OCI-LY1 (cell line): ENCODE measurements around the gene PIGW.

Experiments
- H2AFZ ChIP-seq: fragments of 200-600 bp; sonication (generic), shearing (Covaris generic); 2 replicates; pipeline ENCODE4 v1.6.0; 2014; ENCODE audit warnings: antibody characterized with exemption, mild to moderate bottlenecking, low read length
- H3F3A ChIP-seq: fragments of 200-600 bp; sonication (generic), shearing (Covaris generic); 2 replicates; pipeline ENCODE4 v1.6.0; 2014; ENCODE audit warnings: mild to moderate bottlenecking, antibody characterized with exemption, low read length, moderate library complexity; ENCODE audit not compliant: insufficient read depth
- H3K27ac ChIP-seq: fragments of 200-600 bp; sonication (generic); 2 replicates; pipeline ENCODE4 v1.5.1; 2014; ENCODE audit warnings: low read length, mixed run types, mild to moderate bottlenecking, low read depth; ENCODE audit not compliant: poor library complexity, severe bottlenecking
- H3K27me3 ChIP-seq: fragments of 200-600 bp; sonication (generic); 2 replicates; pipeline ENCODE4 v1.6.0; 2014; ENCODE audit warnings: antibody characterized with exemption, mild to moderate bottlenecking, low read length, moderate library complexity; ENCODE audit not compliant: insufficient read depth
- H3K36me3 ChIP-seq: fragments of 200-600 bp; sonication (generic); 2 replicates; pipeline ENCODE4 v1.6.1; 2014; ENCODE audit warnings: mild to moderate bottlenecking, antibody characterized with exemption, low read length, moderate library complexity, mixed read lengths; ENCODE audit not compliant: insufficient read depth
- H3K4me1 ChIP-seq: fragments of 200-600 bp; sonication (generic); 2 replicates; pipeline ENCODE4 v1.5.1; 2014; ENCODE audit warnings: mild to moderate bottlenecking, low read length, moderate library complexity; ENCODE audit not compliant: insufficient read depth, severe bottlenecking
- H3K4me2 ChIP-seq: fragments of 200-600 bp; sonication (generic), shearing (Covaris generic); 2 replicates; pipeline ENCODE4 v1.6.1; 2014; ENCODE audit warnings: low read length
- H3K4me3 ChIP-seq: fragments of 200-600 bp; sonication (generic); 2 replicates; pipeline ENCODE4 v1.5.1; 2014; ENCODE audit warnings: low read length, low read depth, mild to moderate bottlenecking, mixed read lengths; ENCODE audit not compliant: poor library complexity, severe bottlenecking
- H3K79me2 ChIP-seq: fragments of 200-600 bp; shearing (Covaris generic); 2 replicates; pipeline ENCODE4 v1.6.1; 2016; ENCODE audit warnings: mixed run types, low read length, mixed read lengths; ENCODE audit not compliant: insufficient read depth
- H3K9ac ChIP-seq: fragments of 200-600 bp; sonication (generic), shearing (Covaris generic); 2 replicates; pipeline ENCODE4 v1.6.1; 2014; ENCODE audit warnings: mild to moderate bottlenecking, low read length, mixed read lengths
- H3K9me2 ChIP-seq: fragments of 200-600 bp; sonication (generic), shearing (Covaris generic); 2 replicates; pipeline ENCODE4 v1.6.1; 2014; ENCODE audit warnings: low read depth, mild to moderate bottlenecking, low read length, mixed read lengths
- H3K9me3 ChIP-seq: fragments of 200-600 bp; shearing (Covaris generic); 2 replicates; pipeline ENCODE4 v1.6.1; 2014; ENCODE audit warnings: low read length, mixed read lengths
- H4K20me1 ChIP-seq: fragments of 200-600 bp; sonication (generic), shearing (Covaris generic); 2 replicates; pipeline ENCODE4 v1.6.0; 2016; ENCODE audit warnings: mild to moderate bottlenecking, low read length; ENCODE audit not compliant: insufficient read depth
- CTCF ChIP-seq: fragments of 200-600 bp; sonication (generic), shearing (Covaris generic); IDR thresholded peaks from 2 replicates; pipeline ENCODE4 v1.5.1; 2017; ENCODE audit warnings: mild to moderate bottlenecking, antibody characterized with exemption, low read length, moderate library complexity, mixed read lengths
- EZH2 ChIP-seq: fragments of 200-600 bp; sonication (generic), shearing (Covaris generic); IDR thresholded peaks from 2 replicates; pipeline ENCODE4 v1.8.0; 2017; ENCODE audit warnings: borderline replicate concordance, mixed run types, mild to moderate bottlenecking, antibody characterized with exemption, low read length, moderate library complexity, mixed read lengths

PIGW gene

GRCh38 chr17:36501963-36502362 lies 32.8 kb upstream of the PIGW start:
- TF ChIP-seq EZH2 (no peak), CTCF (no peak)
- H3F3A ChIP-seq = no peaks in the 10 kb centered on the region
- H3K4me3 ChIP-seq = no peak overlapping the region
- H3K79me2 ChIP-seq = no peaks in the 10 kb centered on the region
- H2AFZ ChIP-seq = no peak overlapping the region
- H3K9me2 ChIP-seq = no peaks in the 10 kb centered on the region
- H3K4me2 ChIP-seq = no peak overlapping the region
- no peak overlapping the region for H3K27ac ChIP-seq
- no peak overlapping the region for H3K9ac ChIP-seq
- H3K9me3 ChIP-seq = no peaks in the 10 kb centered on the region
- H3K4me1 ChIP-seq = no peaks in the 10 kb centered on the region
- peaks cover 74% of the 10 kb centered on the region for H3K36me3 ChIP-seq
- H4K20me1 ChIP-seq = no peaks in the 10 kb centered on the region
- H3K27me3 ChIP-seq = no peaks in the 10 kb centered on the region

DNA sequence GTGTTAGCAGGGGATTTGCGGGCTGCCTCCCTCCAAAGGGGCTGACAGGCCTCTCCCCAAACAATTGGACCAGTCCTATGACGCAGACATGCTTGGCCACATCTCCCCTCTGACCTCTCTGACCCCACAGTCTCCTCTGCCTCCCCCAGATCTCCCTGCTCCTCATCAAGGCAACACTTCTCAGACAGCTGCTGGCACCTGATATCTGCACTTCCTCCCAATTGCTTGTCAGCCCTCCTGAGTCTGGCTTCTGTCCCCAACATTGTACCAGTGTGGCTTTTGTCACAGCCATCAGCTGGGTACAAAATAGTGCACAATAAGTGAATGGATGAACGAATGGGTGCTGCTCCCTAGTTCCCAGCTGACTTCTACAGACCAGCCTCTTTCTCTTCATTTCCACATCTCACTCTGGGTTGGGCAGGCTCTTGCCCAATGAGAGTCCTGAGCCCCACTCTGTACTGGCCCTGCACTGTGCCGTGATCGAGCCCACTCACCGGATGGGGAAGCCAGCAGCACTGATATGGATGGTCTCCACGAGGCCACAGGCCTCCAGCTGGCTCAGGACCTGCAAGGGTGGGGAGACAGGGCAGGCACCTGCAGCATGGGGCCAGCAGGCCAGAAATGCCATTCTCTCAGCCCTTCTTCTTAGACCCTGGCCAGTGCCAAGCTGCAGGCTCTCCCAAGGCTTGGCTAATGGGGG lies 31.2 kb upstream of the PIGW start:
- Histone ChIP-seq H3K4me2 (no peak overlapping the region), H3K27ac (no peak overlapping the region), H3K4me3 (no peak overlapping the region), H3K79me2 (no peaks in the 10 kb centered on the region), H3K36me3 (peaks cover 65% of the 10 kb centered on the region), H3K9ac (no peak overlapping the region), H2AFZ (no peak overlapping the region), H3K4me1 (no peaks in the 10 kb centered on the region), H3K9me2 (no peaks in the 10 kb centered on the region), H4K20me1 (no peaks in the 10 kb centered on the region), H3K27me3 (no peaks in the 10 kb centered on the region), H3K9me3 (no peaks in the 10 kb centered on the region), H3F3A (no peaks in the 10 kb centered on the region)
- TF ChIP-seq CTCF (no peak), EZH2 (no peak)

DNA sequence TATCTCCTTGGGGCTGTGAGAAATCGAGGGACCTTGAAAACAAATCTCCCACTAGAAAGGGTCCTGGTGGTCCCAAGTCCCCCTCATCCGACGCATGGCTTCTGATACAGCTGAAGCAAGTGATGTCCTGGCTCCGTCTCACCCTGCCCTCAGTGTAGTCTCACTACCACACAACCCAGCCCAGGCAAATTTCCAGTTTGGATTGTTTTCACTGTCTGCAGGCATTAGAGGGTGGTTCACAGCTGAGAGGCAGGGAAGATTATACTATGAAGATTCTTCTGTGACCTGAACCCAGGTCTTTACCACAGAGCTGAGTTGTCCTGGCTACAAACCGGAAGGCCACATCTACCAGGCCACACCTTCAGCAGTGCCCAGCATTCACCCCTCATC lies 30.6 kb upstream of the PIGW start:
- Histone ChIP-seq H3K79me2 (no peaks in the 10 kb centered on the region), H3K9me3 (no peaks in the 10 kb centered on the region), H3K27me3 (no peaks in the 10 kb centered on the region), H3K27ac (no peak overlapping the region), H3K4me2 (no peak overlapping the region), H3K9me2 (no peaks in the 10 kb centered on the region), H3K36me3 (peaks cover 67% of the 10 kb centered on the region), H4K20me1 (no peaks in the 10 kb centered on the region), H3K9ac (no peak overlapping the region), H3K4me1 (no peaks in the 10 kb centered on the region), H3K4me3 (no peak overlapping the region), H3F3A (no peaks in the 10 kb centered on the region), H2AFZ (no peak overlapping the region)
- TF ChIP-seq EZH2 (no peak), CTCF (no peak)
